HCT116 (cell line): ENCODE measurements around the gene IRF2BP2.

Source experiments
- ZNF274 ChIP-seq: fragments of 200-500 bp; sonication (Bioruptor generic); IDR thresholded peaks from 2 replicates; pipeline ENCODE4 v1.6.1; 2014; ENCODE audit warnings: mild to moderate bottlenecking, low read depth, low read length, inconsistent platforms
- TF ChIP-seq, protein P1 (sequence below): IDR thresholded peaks from 2 replicates; pipeline ENCODE4 v1.6.1; 2012; ENCODE audit warnings: low read depth
- TF ChIP-seq, protein P2 (sequence below), 3 experiments: fragments of 200-600 bp in 1 of 3; sonication (generic) in 1 of 3; IDR thresholded peaks in 2 of 3; conservative IDR thresholded peaks in 1 of 3; 2 replicates each; pipeline ENCODE4 v1.5.1; 2012 to 2017; ENCODE audit warnings: low read depth in 2 of 3, low read length in 2 of 3, antibody characterized with exemption in 1 of 3, borderline replicate concordance in 1 of 3, control low read depth in 1 of 3, mild to moderate bottlenecking in 1 of 3, mixed read lengths in 1 of 3, mixed run types in 1 of 3, moderate library complexity in 1 of 3; ENCODE audit not compliant: insufficient read depth in 1 of 3

DNA sequence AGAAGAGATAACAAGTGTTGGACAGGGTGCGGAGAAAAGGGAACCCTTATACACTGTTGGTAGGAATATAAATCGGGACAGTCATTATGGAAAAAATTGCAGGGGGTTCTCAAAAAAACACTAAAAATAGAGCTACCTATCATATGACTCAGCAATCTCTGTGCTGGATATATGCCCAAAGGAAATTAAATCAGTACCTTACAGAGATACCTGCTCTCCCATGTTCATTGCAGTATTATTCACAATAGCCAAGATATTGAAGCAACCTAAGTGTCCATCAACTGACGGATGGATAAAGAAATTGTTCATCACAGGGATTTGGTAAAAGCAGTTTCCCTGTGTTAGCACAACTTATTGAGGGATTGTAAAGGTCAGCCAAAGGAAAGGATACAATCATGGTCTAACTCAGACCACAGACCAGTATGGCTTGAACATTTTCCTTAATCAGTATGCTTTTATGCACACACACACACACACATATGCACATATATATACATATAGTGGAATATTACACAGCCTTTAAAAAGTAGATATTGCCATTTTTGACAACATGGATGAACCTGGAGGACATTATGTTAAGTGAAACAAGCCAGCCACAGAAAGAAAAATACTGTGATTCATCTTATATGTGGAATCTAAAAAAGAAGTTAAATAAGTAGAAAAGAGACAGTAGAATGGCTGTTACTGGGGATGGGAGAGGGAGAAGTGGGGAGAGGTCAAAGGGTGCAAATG is 44.2 kb upstream of the IRF2BP2 start:
- TF ChIP-seq, protein P1, sequence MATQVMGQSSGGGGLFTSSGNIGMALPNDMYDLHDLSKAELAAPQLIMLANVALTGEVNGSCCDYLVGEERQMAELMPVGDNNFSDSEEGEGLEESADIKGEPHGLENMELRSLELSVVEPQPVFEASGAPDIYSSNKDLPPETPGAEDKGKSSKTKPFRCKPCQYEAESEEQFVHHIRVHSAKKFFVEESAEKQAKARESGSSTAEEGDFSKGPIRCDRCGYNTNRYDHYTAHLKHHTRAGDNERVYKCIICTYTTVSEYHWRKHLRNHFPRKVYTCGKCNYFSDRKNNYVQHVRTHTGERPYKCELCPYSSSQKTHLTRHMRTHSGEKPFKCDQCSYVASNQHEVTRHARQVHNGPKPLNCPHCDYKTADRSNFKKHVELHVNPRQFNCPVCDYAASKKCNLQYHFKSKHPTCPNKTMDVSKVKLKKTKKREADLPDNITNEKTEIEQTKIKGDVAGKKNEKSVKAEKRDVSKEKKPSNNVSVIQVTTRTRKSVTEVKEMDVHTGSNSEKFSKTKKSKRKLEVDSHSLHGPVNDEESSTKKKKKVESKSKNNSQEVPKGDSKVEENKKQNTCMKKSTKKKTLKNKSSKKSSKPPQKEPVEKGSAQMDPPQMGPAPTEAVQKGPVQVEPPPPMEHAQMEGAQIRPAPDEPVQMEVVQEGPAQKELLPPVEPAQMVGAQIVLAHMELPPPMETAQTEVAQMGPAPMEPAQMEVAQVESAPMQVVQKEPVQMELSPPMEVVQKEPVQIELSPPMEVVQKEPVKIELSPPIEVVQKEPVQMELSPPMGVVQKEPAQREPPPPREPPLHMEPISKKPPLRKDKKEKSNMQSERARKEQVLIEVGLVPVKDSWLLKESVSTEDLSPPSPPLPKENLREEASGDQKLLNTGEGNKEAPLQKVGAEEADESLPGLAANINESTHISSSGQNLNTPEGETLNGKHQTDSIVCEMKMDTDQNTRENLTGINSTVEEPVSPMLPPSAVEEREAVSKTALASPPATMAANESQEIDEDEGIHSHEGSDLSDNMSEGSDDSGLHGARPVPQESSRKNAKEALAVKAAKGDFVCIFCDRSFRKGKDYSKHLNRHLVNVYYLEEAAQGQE = no peak
- no peak for TF ChIP-seq ZNF274
- TF ChIP-seq, protein P2, sequence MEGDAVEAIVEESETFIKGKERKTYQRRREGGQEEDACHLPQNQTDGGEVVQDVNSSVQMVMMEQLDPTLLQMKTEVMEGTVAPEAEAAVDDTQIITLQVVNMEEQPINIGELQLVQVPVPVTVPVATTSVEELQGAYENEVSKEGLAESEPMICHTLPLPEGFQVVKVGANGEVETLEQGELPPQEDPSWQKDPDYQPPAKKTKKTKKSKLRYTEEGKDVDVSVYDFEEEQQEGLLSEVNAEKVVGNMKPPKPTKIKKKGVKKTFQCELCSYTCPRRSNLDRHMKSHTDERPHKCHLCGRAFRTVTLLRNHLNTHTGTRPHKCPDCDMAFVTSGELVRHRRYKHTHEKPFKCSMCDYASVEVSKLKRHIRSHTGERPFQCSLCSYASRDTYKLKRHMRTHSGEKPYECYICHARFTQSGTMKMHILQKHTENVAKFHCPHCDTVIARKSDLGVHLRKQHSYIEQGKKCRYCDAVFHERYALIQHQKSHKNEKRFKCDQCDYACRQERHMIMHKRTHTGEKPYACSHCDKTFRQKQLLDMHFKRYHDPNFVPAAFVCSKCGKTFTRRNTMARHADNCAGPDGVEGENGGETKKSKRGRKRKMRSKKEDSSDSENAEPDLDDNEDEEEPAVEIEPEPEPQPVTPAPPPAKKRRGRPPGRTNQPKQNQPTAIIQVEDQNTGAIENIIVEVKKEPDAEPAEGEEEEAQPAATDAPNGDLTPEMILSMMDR (IDR thresholded peaks at IDR 0.05 in 2 of 3, conservative IDR thresholded peaks at IDR 0.05 in 1 of 3; ENCODE audit: borderline replicate concordance in 1 of 3, insufficient read depth in 1 of 3, low read depth in 2 of 3, low read length in 2 of 3) = no peak
